Esophagus muscularis mucosa (tissue), 4 donors: ENCODE data around the gene PLAU. TPM values are rescaled to one million over a fixed set of nuclear protein-coding genes. Genes with fewer than 3 reads are reported as not detected.

Experiments
- DNase-seq: peaks from one replicate; pipeline ENCODE4 v3.0.0-alpha.2; 2017; ENCODE audit errors: extremely low spot score
- H3K27ac ChIP-seq, 4 donors: fragments of 200-600 bp; sonication (generic); replicated peaks in 1 of 4; 1 replicate in 3 of 4; 2 replicates in 1 of 4; pipeline ENCODE4 v1.5.1; 2016 to 2019; ENCODE audit warnings: mild to moderate bottlenecking in 1 of 4
- H3K27me3 ChIP-seq, 4 donors: fragments of 200-600 bp; sonication (generic); one replicate each; pipeline versions ENCODE4 v1.5.1 to v1.6.0; 2016 to 2019
- H3K36me3 ChIP-seq, 4 donors: fragments of 200-600 bp; sonication (generic); one replicate each; pipeline ENCODE4 v1.5.1; 2016 to 2019
- H3K4me1 ChIP-seq, 4 donors: fragments of 200-600 bp; sonication (generic); one replicate each; pipeline ENCODE4 v1.5.1; 2016 to 2019
- H3K4me3 ChIP-seq, 4 donors: fragments of 200-600 bp; sonication (generic); 1 replicate in 2 of 4; 2 replicates in 2 of 4; pipeline ENCODE4 v1.5.1; 2016 to 2019; ENCODE audit warnings: mild to moderate bottlenecking in 4 of 4, moderate library complexity in 1 of 4
- H3K9me3 ChIP-seq, 4 donors: fragments of 200-600 bp; sonication (generic); 1 replicate in 3 of 4; 2 replicates in 1 of 4; pipeline ENCODE4 v1.5.1; 2016 to 2019
- CTCF ChIP-seq, 3 experiments: fragments of 200-600 bp in 2 of 3; fragments of 450-650 bp in 1 of 3; sonication (generic) in 2 of 3; IDR thresholded peaks; one replicate each; pipeline ENCODE4 v1.5.1; 2017 to 2019; ENCODE audit warnings: antibody characterized with exemption in 3 of 3, mild to moderate bottlenecking in 2 of 3, moderate library complexity in 1 of 3
- EP300 ChIP-seq: sonication (generic); formaldehyde crosslinking; IDR thresholded peaks from one replicate; pipeline ENCODE4 v1.6.1; 2017; ENCODE audit warnings: antibody characterized with exemption
- POLR2A ChIP-seq: fragments of 450-650 bp; IDR thresholded peaks from one replicate; pipeline ENCODE4 v1.6.1; 2017; ENCODE audit warnings: antibody characterized with exemption, moderate library complexity, mild to moderate bottlenecking, low read depth
- POLR2AphosphoS5 ChIP-seq, 2 donors: sonication (generic); formaldehyde crosslinking; IDR thresholded peaks; one replicate each; pipeline ENCODE4 v1.6.1; 2017; ENCODE audit warnings: antibody characterized with exemption in 2 of 2
- WGBS: methylation state at CpG from one replicate; pipeline ENCODE4 v1.1.5; 2018; 5-methylcytosine and 5-hydroxymethylcytosine counted together
- intact Hi-C: fragments of 100-400 bp; cut with DNase I; formaldehyde crosslinking; loops from one replicate; pipeline ENCODE4 v1.15.1; 2023
- total RNA-seq, 4 donors: library from RNA; depleted of rRNA; stranded (reverse); fragments of >200 nt; gene quantifications; one replicate each; pipeline versions ENCODE4 v1.1.0 to v1.2.1, GENCODE V29; 2016

PLAU gene
- total RNA-seq, 4 donors from 2014 or later, result 4.2 to 38.3 (median 6.9) TPM

GRCh38 chr10:73934074-73934473 is 23.1 kb downstream of the PLAU start:
- H3K27me3 ChIP-seq, result no peaks in the 10 kb centered on the region
- intact Hi-C loops, result no loop called here
- no peak overlapping the region for H3K27ac ChIP-seq
- DNase-seq, result no peak
- H3K4me1 ChIP-seq, result peaks cover 12 to 17% (median 13%) of the 10 kb centered on the region in 4 donors
- 83% methylated on average over 4 of the region's 4 CpGs for WGBS
- no peak for TF ChIP-seq CTCF (IDR thresholded peaks at IDR 0.05)
- H3K4me3 ChIP-seq, result no peak overlapping the region
- H3K36me3 ChIP-seq, result no peaks in the 10 kb centered on the region
- H3K9me3 ChIP-seq, result no peaks in the 10 kb centered on the region

- 78% methylated on average over 3 of the region's 3 CpGs for WGBS
- Histone ChIP-seq H3K36me3 (no peaks in the 10 kb centered on the region), H3K4me1 (peaks cover 17 to 27% (median 23%) of the 10 kb centered on the region in 4 donors), H3K27me3 (no peaks in the 10 kb centered on the region), H3K9me3 (no peaks in the 10 kb centered on the region), H3K4me3 (no peak overlapping the region), H3K27ac (peak overlapping the region in 1 of 4 donors; percentile 3)
- intact Hi-C loops, result no loop called here
- no peak for DNase-seq
- TF ChIP-seq EP300 (no peak), POLR2A (no peak), CTCF (IDR thresholded peaks at IDR 0.05) (no peak), POLR2AphosphoS5 (IDR thresholded peaks at IDR 0.05) (no peak)
Observed at GRCh38 chr10:73935895-73936294, 25.0 kb downstream of the PLAU start.

GRCh38 chr10:73937333-73938043 is 26.6 kb downstream of the PLAU start:
- H3K4me3 ChIP-seq, result no peak overlapping the region
- no peaks in the 10 kb centered on the region for H3K27me3 ChIP-seq
- H3K36me3 ChIP-seq, result no peaks in the 10 kb centered on the region
- H3K27ac ChIP-seq, result peak overlapping the region; percentile 34 to 66 (median 54)
- peaks cover 18 to 28% (median 27%) of the 10 kb centered on the region in 4 donors for H3K4me1 ChIP-seq
- 79% methylated on average over 5 of the region's 5 CpGs for WGBS
- DNase-seq, result no peak
- intact Hi-C loops, result no loop called here
- no peak for TF ChIP-seq POLR2AphosphoS5 (IDR thresholded peaks at IDR 0.05)
- no peak for TF ChIP-seq CTCF (IDR thresholded peaks at IDR 0.05)
- no peak for TF ChIP-seq EP300
- no peak for TF ChIP-seq POLR2A
- no peaks in the 10 kb centered on the region for H3K9me3 ChIP-seq

DNA sequence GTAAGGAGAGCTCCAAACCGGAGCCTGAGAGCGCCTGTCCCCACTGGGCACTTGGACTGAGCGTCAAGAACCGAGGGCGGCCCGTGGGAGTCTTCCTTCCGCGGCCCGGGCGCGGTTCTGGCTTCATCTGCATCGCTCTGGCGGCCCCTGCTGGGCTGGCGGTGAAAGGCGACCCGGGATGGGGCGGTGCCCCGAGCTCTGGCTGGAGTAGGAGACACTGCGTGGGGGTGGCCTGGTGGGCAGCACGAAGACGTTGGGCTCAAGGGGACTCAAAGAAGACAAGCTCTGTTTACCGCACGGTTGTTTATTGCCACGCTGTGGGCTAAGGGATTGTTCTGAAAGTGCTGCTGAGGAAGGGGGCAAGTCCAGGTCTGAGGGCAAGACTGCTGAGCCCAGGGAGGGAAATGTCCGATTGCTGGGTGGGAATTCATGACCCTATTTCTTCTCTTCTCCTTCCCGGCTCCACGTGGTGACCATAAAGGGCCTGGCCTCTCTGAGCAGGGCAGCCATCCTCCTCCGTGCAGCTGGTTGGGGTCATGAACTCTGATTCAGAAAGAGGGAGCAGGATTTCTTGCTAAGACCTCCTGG is 29.8 kb downstream of the PLAU start:
- Histone ChIP-seq H3K27me3 (no peaks in the 10 kb centered on the region), H3K27ac (peak overlapping the region in 3 of 4 donors; percentile 53 to 61 (median 58)), H3K4me1 (peaks cover 17 to 28% (median 27%) of the 10 kb centered on the region in 4 donors), H3K36me3 (no peaks in the 10 kb centered on the region), H3K9me3 (no peaks in the 10 kb centered on the region), H3K4me3 (peak overlapping the region; percentile 7 to 23 (median 22))
- WGBS, result 7% methylated on average over 27 of the region's 28 CpGs
- peak; percentile 94 for DNase-seq
- intact Hi-C loops, result loop anchor here (1.0 to 10.0 kb wide), 2 partner anchors 54 to 144 kb away; no protein-coding TSS in a partner anchor
- TF ChIP-seq EP300, result no peak
- peak in 2 of 3 experiments; percentile 88 to 96 for TF ChIP-seq CTCF (IDR thresholded peaks at IDR 0.05)
- no peak for TF ChIP-seq POLR2A
- TF ChIP-seq POLR2AphosphoS5 (IDR thresholded peaks at IDR 0.05), result peak; percentile 44 to 56
